Measurements from ENCODE around the gene CARD6. TPM values are rescaled to one million over a fixed set of nuclear protein-coding genes. Genes with fewer than 3 reads are reported as not detected.
"Not testable (repeated sequence)": the region's sequence is repeated elsewhere in the genome, so short reads cannot be mapped to it uniquely, and the experiment has no call there.

CARD6 gene
- total RNA-seq, 1 donor from 2014 or later, result 3.3 TPM

DNA sequence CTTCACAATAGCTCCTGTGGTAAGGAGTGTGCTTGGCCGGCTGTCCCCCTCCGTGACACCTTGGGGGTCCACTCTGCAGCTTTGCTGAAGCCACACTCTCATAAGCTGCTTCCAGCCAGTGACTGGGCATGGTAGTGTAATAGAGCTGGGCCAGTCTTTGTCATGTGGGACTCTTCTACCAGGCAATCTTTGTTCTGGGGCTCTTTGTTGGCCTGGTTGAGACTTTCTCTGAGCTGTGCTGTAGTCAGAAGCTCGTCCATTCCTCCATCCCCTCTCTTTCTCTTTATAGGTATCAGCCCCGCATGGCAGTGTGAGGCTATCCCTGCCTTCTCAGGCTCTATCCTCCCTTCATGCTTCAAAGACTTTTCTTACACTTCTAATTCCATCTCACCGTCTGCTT lies 25.7 kb downstream of the CARD6 start:
- no peaks in the 10 kb centered on the region for H3K36me3 ChIP-seq (ENCODE audit: control insufficient read depth, insufficient read depth, low read length)
- no peaks in the 10 kb centered on the region for H3K27me3 ChIP-seq (ENCODE audit: control insufficient read depth, insufficient read depth, low read length)
- TF ChIP-seq, protein P1, sequence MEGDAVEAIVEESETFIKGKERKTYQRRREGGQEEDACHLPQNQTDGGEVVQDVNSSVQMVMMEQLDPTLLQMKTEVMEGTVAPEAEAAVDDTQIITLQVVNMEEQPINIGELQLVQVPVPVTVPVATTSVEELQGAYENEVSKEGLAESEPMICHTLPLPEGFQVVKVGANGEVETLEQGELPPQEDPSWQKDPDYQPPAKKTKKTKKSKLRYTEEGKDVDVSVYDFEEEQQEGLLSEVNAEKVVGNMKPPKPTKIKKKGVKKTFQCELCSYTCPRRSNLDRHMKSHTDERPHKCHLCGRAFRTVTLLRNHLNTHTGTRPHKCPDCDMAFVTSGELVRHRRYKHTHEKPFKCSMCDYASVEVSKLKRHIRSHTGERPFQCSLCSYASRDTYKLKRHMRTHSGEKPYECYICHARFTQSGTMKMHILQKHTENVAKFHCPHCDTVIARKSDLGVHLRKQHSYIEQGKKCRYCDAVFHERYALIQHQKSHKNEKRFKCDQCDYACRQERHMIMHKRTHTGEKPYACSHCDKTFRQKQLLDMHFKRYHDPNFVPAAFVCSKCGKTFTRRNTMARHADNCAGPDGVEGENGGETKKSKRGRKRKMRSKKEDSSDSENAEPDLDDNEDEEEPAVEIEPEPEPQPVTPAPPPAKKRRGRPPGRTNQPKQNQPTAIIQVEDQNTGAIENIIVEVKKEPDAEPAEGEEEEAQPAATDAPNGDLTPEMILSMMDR (IDR thresholded peaks at IDR 0.05; ENCODE audit: insufficient read depth, low read length, poor library complexity, severe bottlenecking), result no peak
- DNase-seq (ENCODE audit: low read depth), result no peak
- H3K4me3 ChIP-seq (ENCODE audit: low read depth, low read length), result no peak overlapping the region

DNA sequence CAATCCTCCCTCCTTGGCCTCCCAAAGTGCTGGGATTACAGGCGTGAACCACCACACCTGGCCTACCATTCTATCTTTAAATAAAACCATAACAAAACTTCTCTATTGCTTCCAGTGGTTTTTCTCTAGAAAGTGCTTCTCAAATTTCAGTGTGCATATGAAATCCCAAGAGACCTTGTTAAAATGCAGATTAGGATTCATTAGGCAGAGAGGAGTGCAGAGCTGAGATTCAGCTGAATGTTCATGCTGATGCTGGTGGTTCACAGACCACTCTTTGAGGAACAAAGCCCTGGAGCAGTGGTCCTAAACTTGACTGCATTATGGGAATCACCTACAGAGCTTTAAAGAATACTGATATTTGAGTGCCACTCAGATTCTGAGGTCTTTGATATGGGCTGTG lies 28.2 kb downstream of the CARD6 start:
- Histone ChIP-seq H3K4me3 (ENCODE audit: low read depth, low read length) (no peak overlapping the region), H3K27me3 (ENCODE audit: control insufficient read depth, insufficient read depth, low read length) (no peaks in the 10 kb centered on the region), H3K36me3 (ENCODE audit: control insufficient read depth, insufficient read depth, low read length) (no peaks in the 10 kb centered on the region)
- TF ChIP-seq, protein P1 (IDR thresholded peaks at IDR 0.05; ENCODE audit: insufficient read depth, low read length, poor library complexity, severe bottlenecking), result no peak
- no peak for DNase-seq (ENCODE audit: low read depth)

DNA sequence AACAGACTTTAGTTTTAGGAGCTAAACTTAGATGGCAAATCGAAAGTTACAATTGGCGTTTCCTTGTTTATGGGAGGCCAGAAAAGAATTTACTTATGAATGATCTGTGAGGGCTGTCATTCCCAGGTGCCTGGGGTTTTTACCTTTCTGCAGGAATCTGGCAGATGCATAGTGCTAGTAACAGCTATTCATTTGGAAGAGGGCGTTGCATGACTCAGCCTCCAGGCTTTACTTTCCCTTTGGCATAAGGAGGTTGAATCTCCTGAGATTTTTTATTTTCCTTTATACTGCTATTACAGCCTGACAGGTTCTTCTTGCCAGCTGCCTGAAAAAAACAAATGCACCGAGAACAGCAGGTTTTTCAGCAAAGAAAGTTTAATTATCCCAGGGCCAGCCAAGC lies 30.0 kb downstream of the CARD6 start:
- Histone ChIP-seq H3K27me3 (ENCODE audit: control insufficient read depth, insufficient read depth, low read length) (no peaks in the 10 kb centered on the region), H3K4me3 (ENCODE audit: low read depth, low read length) (no peak overlapping the region), H3K36me3 (ENCODE audit: control insufficient read depth, insufficient read depth, low read length) (no peaks in the 10 kb centered on the region)
- no peak for DNase-seq (ENCODE audit: low read depth)
- TF ChIP-seq, protein P1 (IDR thresholded peaks at IDR 0.05; ENCODE audit: insufficient read depth, low read length, poor library complexity, severe bottlenecking), result no peak

DNA sequence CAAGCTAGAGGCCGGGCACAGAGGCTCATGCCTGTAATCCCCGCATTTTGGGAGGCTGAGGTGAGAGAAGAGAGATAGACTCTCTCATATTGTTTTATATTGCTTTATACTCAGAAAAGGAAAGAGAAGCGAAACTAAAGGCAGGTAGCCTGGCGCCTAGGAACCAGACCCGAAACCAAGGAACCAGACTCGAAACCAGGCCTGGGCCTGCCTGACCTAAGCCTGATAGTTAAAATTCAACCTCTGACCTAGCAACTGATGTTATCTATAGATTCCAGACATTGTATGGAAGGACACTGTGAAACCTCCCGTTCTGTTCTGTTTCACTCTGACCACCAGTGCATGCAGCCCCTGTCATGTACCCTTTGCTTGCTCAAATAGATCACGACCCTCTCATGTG lies 31.1 kb downstream of the CARD6 start:
- DNase-seq (ENCODE audit: low read depth); H3K4me3 ChIP-seq (ENCODE audit: low read depth, low read length); H3K36me3 ChIP-seq (ENCODE audit: control insufficient read depth, insufficient read depth, low read length); H3K27me3 ChIP-seq (ENCODE audit: control insufficient read depth, insufficient read depth, low read length): not testable (repeated sequence)

DNA sequence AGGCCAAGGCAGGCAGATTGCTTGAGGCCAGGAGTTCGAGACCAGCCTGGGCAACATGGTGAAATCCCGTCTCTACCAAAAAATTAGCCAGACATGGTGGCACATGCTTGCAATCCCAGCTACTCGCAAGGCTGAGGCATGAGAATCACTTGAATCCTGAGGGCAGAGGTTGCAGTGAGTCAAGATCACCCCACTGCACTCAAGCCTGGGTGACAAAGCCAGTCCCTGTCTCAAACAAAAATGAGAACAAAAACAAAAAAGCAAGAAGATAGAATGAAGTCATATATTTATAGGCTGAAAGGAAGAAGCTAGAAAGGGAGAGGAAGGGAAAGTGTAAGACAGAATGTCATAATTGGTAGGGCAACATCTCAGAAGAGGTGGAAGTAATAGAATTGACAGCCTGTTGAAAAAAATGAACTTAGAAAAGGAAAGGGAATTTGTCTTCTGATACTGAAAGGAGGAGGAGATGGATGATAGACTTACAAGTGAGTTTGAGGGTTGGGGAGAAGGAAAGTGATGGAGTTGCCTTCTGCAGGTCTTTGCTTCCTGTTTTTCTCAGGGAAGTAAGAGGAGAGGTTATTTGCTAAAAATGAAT lies 32.2 kb downstream of the CARD6 start:
- Histone ChIP-seq H3K4me3 (ENCODE audit: low read depth, low read length) (no peak overlapping the region), H3K27me3 (ENCODE audit: control insufficient read depth, insufficient read depth, low read length) (no peaks in the 10 kb centered on the region), H3K36me3 (ENCODE audit: control insufficient read depth, insufficient read depth, low read length) (no peaks in the 10 kb centered on the region)
- no peak for DNase-seq (ENCODE audit: low read depth)
- TF ChIP-seq, protein P1 (IDR thresholded peaks at IDR 0.05; ENCODE audit: insufficient read depth, low read length, poor library complexity, severe bottlenecking), result no peak

DNA sequence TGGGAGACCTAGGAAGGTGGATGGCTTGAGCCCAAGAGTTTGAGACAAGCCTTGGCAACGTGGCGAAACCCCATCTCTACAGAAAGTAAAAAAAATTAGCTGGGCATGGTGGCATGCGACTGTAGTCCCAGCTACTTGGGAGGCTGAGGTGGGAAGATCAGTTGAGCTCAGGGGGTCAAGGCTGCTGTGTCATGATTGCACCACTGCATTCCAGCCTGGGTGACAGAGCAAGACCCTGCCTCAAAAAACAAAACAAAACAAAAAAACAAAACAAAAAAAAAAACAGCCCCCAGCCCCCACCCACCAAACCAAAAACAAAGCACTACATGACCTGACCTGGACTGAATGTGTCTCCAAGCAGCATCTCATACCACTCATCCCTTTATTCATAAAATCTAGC lies 34.8 kb downstream of the CARD6 start:
- Histone ChIP-seq H3K4me3 (ENCODE audit: low read depth, low read length) (no peak overlapping the region), H3K36me3 (ENCODE audit: control insufficient read depth, insufficient read depth, low read length) (no peaks in the 10 kb centered on the region), H3K27me3 (ENCODE audit: control insufficient read depth, insufficient read depth, low read length) (no peaks in the 10 kb centered on the region)
- no peak for DNase-seq (ENCODE audit: low read depth)
- TF ChIP-seq, protein P1 (IDR thresholded peaks at IDR 0.05; ENCODE audit: insufficient read depth, low read length, poor library complexity, severe bottlenecking), result no peak
